ENCODE data around the gene DNASE1L2. TPM values are rescaled to one million over a fixed set of nuclear protein-coding genes. Genes with fewer than 3 reads are reported as not detected.

DNASE1L2 gene
- total RNA-seq, 1 experiment from 2014 or later: 2.7 TPM

DNA sequence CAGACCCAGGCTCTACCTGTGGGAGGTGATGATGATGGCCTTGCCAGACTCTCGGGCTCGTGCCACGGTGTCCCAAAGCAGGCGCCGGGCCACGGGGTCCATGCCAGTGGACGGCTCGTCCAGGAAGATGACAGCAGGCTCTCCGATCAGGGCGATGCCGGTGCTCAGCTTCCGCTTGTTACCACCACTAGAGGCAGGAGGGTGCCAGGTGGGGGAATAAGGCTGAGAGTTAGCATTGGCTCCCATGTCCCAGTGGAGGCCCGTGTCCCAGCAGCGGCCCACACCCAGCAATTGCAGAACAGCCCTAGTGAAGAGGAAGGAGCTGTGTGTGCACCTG is 42.0 kb downstream of the DNASE1L2 start:
- no TSS peak for BruUV-seq (replicated peaks)

GRCh38 chr16:2278956-2279800 is 42.9 kb downstream of the DNASE1L2 start:
- POLR2A ChIA-PET (ENCODE audit: low non-redundant PET): interaction anchor here (0.6 kb wide), 1 partner anchor 706 kb away, joined by 4 read pairs; no protein-coding TSS in a partner anchor
- intact Hi-C loops (cut with micrococcal nuclease; ENCODE audit: unreplicated experiment): no loop called here
- Histone ChIP-seq H3K27ac (ENCODE audit: low read depth, low read length, poor library complexity, severe bottlenecking) (no peak overlapping the region), H3K4me3 (ENCODE audit: low read depth, low read length, poor library complexity, severe bottlenecking) (no peak overlapping the region), H3K4me1 (ENCODE audit: insufficient read depth, low read length, poor library complexity, severe bottlenecking) (no peaks in the 10 kb centered on the region), H3K9me3 (ENCODE audit: low read depth, low read length, poor library complexity, severe bottlenecking) (no peaks in the 10 kb centered on the region), H3K36me3 (ENCODE audit: insufficient read depth, low read length, poor library complexity, severe bottlenecking) (no peaks in the 10 kb centered on the region), H3K27me3 (replicated peaks; ENCODE audit: insufficient read depth, low read depth, low read length, poor library complexity) (no peaks in the 10 kb centered on the region)
- CTCF ChIA-PET: no interaction called here
- BruUV-seq (replicated peaks): no TSS peak
- no peak for TF ChIP-seq EZH2 (IDR thresholded peaks at IDR 0.05; ENCODE audit: borderline replicate concordance, low read depth, low read length, poor library complexity, severe bottlenecking)
- TF ChIP-seq, protein P1, sequence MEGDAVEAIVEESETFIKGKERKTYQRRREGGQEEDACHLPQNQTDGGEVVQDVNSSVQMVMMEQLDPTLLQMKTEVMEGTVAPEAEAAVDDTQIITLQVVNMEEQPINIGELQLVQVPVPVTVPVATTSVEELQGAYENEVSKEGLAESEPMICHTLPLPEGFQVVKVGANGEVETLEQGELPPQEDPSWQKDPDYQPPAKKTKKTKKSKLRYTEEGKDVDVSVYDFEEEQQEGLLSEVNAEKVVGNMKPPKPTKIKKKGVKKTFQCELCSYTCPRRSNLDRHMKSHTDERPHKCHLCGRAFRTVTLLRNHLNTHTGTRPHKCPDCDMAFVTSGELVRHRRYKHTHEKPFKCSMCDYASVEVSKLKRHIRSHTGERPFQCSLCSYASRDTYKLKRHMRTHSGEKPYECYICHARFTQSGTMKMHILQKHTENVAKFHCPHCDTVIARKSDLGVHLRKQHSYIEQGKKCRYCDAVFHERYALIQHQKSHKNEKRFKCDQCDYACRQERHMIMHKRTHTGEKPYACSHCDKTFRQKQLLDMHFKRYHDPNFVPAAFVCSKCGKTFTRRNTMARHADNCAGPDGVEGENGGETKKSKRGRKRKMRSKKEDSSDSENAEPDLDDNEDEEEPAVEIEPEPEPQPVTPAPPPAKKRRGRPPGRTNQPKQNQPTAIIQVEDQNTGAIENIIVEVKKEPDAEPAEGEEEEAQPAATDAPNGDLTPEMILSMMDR (conservative IDR thresholded peaks at IDR 0.05; ENCODE audit: low read depth, low read length): no peak
- DNase-seq (ENCODE audit: low spot score): no peak

More for the DNA sequence above, 42.0 kb downstream of the DNASE1L2 start:
- Histone ChIP-seq H3K27ac (ENCODE audit: low read depth, low read length, poor library complexity, severe bottlenecking) (no peak overlapping the region), H3K4me3 (ENCODE audit: low read depth, low read length, poor library complexity, severe bottlenecking) (no peak overlapping the region), H3K4me1 (ENCODE audit: insufficient read depth, low read length, poor library complexity, severe bottlenecking) (no peaks in the 10 kb centered on the region), H3K9me3 (ENCODE audit: low read depth, low read length, poor library complexity, severe bottlenecking) (no peaks in the 10 kb centered on the region), H3K36me3 (ENCODE audit: insufficient read depth, low read length, poor library complexity, severe bottlenecking) (no peaks in the 10 kb centered on the region), H3K27me3 (replicated peaks; ENCODE audit: insufficient read depth, low read depth, low read length, poor library complexity) (no peaks in the 10 kb centered on the region)
- DNase-seq (ENCODE audit: low spot score): no peak
- no peak for TF ChIP-seq EZH2 (IDR thresholded peaks at IDR 0.05; ENCODE audit: borderline replicate concordance, low read depth, low read length, poor library complexity, severe bottlenecking)
- TF ChIP-seq, protein P1 (conservative IDR thresholded peaks at IDR 0.05; ENCODE audit: low read depth, low read length): peak; percentile 22; the same call in 1 of the 2 replicates
- intact Hi-C loops (cut with micrococcal nuclease; ENCODE audit: unreplicated experiment): no loop called here
- ChIA-PET CTCF (no interaction called here), POLR2A (ENCODE audit: low non-redundant PET) (no interaction called here)

DNA sequence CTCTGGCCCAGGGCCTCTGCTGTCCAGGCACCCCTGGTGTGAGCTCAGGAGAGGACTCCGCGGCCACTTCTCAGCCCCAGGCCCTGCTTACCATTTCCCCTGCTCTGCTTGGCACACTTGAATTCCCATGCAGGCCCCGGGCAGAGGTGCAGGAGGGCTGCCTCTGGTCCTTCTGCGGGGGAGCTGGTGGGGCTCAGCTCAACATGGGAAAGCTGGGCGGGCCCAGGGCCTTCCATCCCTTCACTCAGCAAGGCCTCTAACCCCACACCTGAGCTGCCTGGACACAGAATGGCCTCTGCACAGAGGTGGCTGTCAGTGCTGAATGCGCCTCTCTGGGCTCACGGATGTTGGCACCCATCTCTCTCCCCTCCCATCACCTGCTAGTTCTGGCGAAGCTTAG is 44.2 kb downstream of the DNASE1L2 start:
- Histone ChIP-seq H3K4me1 (ENCODE audit: insufficient read depth, low read length, poor library complexity, severe bottlenecking) (no peaks in the 10 kb centered on the region), H3K27me3 (replicated peaks; ENCODE audit: insufficient read depth, low read depth, low read length, poor library complexity) (no peaks in the 10 kb centered on the region), H3K27ac (ENCODE audit: low read depth, low read length, poor library complexity, severe bottlenecking) (no peak overlapping the region), H3K9me3 (ENCODE audit: low read depth, low read length, poor library complexity, severe bottlenecking) (no peaks in the 10 kb centered on the region), H3K4me3 (ENCODE audit: low read depth, low read length, poor library complexity, severe bottlenecking) (no peak overlapping the region), H3K36me3 (ENCODE audit: insufficient read depth, low read length, poor library complexity, severe bottlenecking) (no peaks in the 10 kb centered on the region)
- CTCF ChIA-PET: no interaction called here
- intact Hi-C loops (cut with micrococcal nuclease; ENCODE audit: unreplicated experiment): no loop called here
- BruUV-seq (replicated peaks): no TSS peak
- POLR2A ChIA-PET (ENCODE audit: low non-redundant PET): interaction anchor here (0.5 kb wide), 1 partner anchor 125 kb away, joined by 3 read pairs; the partner anchor contains the start of gene TRAF7
- DNase-seq (ENCODE audit: low spot score): no peak
- TF ChIP-seq EZH2 (IDR thresholded peaks at IDR 0.05; ENCODE audit: borderline replicate concordance, low read depth, low read length, poor library complexity, severe bottlenecking): no peak
- TF ChIP-seq, protein P1 (conservative IDR thresholded peaks at IDR 0.05; ENCODE audit: low read depth, low read length): no peak

Measured in A673 (cell line).